Thoracic aorta (tissue), 2 donors: ENCODE results near the gene IGF2. TPM values are rescaled to one million over a fixed set of nuclear protein-coding genes. Genes with fewer than 3 reads are reported as not detected.

Experiments
- ATAC-seq: fragments of 150-250 bp; one replicate; pipeline ENCODE4 v1.8.0; 2017; ENCODE audit warnings: low read depth; ENCODE audit not compliant: insufficient number of reproducible peaks, low FRiP score
- DNase-seq: peaks from one replicate; pipeline ENCODE4 v3.0.0-alpha.2; 2020; ENCODE audit warnings: low spot score
- H3K27ac ChIP-seq, 2 donors: fragments of 200-600 bp; sonication (generic); 1 replicate in 1 of 2; 2 replicates in 1 of 2; pipeline ENCODE4 v1.5.1; 2016; ENCODE audit warnings: mild to moderate bottlenecking in 2 of 2, moderate library complexity in 2 of 2
- H3K27me3 ChIP-seq: fragments of 200-600 bp; sonication (generic); replicated peaks from 2 replicates; pipeline ENCODE4 v1.6.0; 2016; ENCODE audit warnings: mild to moderate bottlenecking; ENCODE audit not compliant: insufficient read depth
- H3K36me3 ChIP-seq: fragments of 200-600 bp; sonication (generic); one replicate; pipeline ENCODE4 v1.5.1; 2016
- H3K4me1 ChIP-seq, 2 donors: fragments of 200-600 bp; sonication (generic); 1 replicate in 1 of 2; 2 replicates in 1 of 2; pipeline versions ENCODE4 v1.5.1 to v1.6.0; 2016; ENCODE audit warnings: low read depth in 2 of 2, mild to moderate bottlenecking in 1 of 2; ENCODE audit not compliant: control insufficient read depth in 1 of 2
- H3K4me3 ChIP-seq: fragments of 200-600 bp; sonication (generic); 2 replicates; pipeline ENCODE4 v1.5.1; 2016; ENCODE audit warnings: mild to moderate bottlenecking
- H3K9me3 ChIP-seq: fragments of 200-600 bp; sonication (generic); 2 replicates; pipeline ENCODE4 v1.5.1; 2016
- CTCF ChIP-seq: fragments of 200-600 bp; sonication (generic); IDR thresholded peaks from one replicate; pipeline ENCODE4 v1.5.1; 2019; ENCODE audit warnings: antibody characterized with exemption
- total RNA-seq, 2 donors: library from RNA; depleted of rRNA; stranded (reverse); fragments of >200 nt; gene quantifications; one replicate each; pipeline versions ENCODE4 v1.1.0 to v1.2.3, GENCODE V29; 2016

IGF2 gene
- total RNA-seq, 2 donors from 2014 or later: 31.7 to 39.4 TPM

- no peaks in the 10 kb centered on the region for H3K27me3 ChIP-seq
- H3K36me3 ChIP-seq: no peaks in the 10 kb centered on the region
- no peak overlapping the region for H3K27ac ChIP-seq
- no peaks in the 10 kb centered on the region for H3K9me3 ChIP-seq
- TF ChIP-seq CTCF: no peak
- H3K4me3 ChIP-seq: no peak overlapping the region
- DNase-seq (no peak), ATAC-seq (no peak)
- H3K4me1 ChIP-seq: peaks cover 0 to 20% of the 10 kb centered on the region in 2 donors
Observed at GRCh38 chr11:2096919-2097301, 42.3 kb downstream of the IGF2 start.

- no peaks in the 10 kb centered on the region for H3K9me3 ChIP-seq
- H3K4me1 ChIP-seq: peaks cover 0 to 20% of the 10 kb centered on the region in 2 donors
- H3K36me3 ChIP-seq: no peaks in the 10 kb centered on the region
- no peak for ATAC-seq
- no peak for DNase-seq
- TF ChIP-seq CTCF: no peak
- H3K27me3 ChIP-seq: no peaks in the 10 kb centered on the region
- H3K4me3 ChIP-seq: no peak overlapping the region
- no peak overlapping the region for H3K27ac ChIP-seq
Observed at GRCh38 chr11:2096011-2096918, 42.9 kb downstream of the IGF2 start.

- ATAC-seq (no peak), DNase-seq (no peak)
- Histone ChIP-seq H3K4me1 (peaks cover 0 to 20% of the 10 kb centered on the region in 2 donors), H3K9me3 (no peaks in the 10 kb centered on the region), H3K27me3 (no peaks in the 10 kb centered on the region), H3K4me3 (no peak overlapping the region), H3K36me3 (no peaks in the 10 kb centered on the region), H3K27ac (no peak overlapping the region)
- no peak for TF ChIP-seq CTCF
Observed at GRCh38 chr11:2095542-2095941, 43.6 kb downstream of the IGF2 start.

GRCh38 chr11:2095198-2095520 lies 44.0 kb downstream of the IGF2 start:
- ATAC-seq (no peak), DNase-seq (no peak)
- Histone ChIP-seq H3K27ac (no peak overlapping the region), H3K4me3 (no peak overlapping the region), H3K9me3 (no peaks in the 10 kb centered on the region), H3K36me3 (no peaks in the 10 kb centered on the region), H3K27me3 (no peaks in the 10 kb centered on the region), H3K4me1 (peaks cover 0 to 20% of the 10 kb centered on the region in 2 donors)
- no peak for TF ChIP-seq CTCF

- Histone ChIP-seq H3K36me3 (no peaks in the 10 kb centered on the region), H3K27ac (no peak overlapping the region), H3K4me1 (peaks cover 0 to 20% of the 10 kb centered on the region in 2 donors), H3K4me3 (no peak overlapping the region), H3K9me3 (no peaks in the 10 kb centered on the region), H3K27me3 (no peaks in the 10 kb centered on the region)
- DNase-seq (no peak), ATAC-seq (no peak)
- no peak for TF ChIP-seq CTCF
Observed at GRCh38 chr11:2094354-2095197, 44.6 kb downstream of the IGF2 start.
